K562 (cell line): ENCODE results near the gene VCAN. TPM values are rescaled to one million over a fixed set of nuclear protein-coding genes. Genes with fewer than 3 reads are reported as not detected.

ENCODE experiments used
- ATAC-seq: fragments of 200-7000 bp; cut with Tn5 transposase; 3 replicates; pipeline ENCODE4 v1.9.1; 2020; ENCODE audit warnings: moderate library complexity
- BruUV-seq: library from RNA; stranded (reverse); fragments of 400-500 nt; replicated peaks from 2 replicates; lab custom pipeline; 2021; lab: Mats Ljungman, UMichigan
- CTCF ChIA-PET: fragments of 300-600 bp; formaldehyde crosslinking; extraction: SDS; loops from one replicate; lab custom pipeline; 2021; ENCODE audit warnings: low intra/inter-chr PET ratio; lab: Yijun Ruan, JAX
- POLR2A ChIA-PET: fragments of 300-600, 350-650 bp; sonication (Branson Sonifier 250); formaldehyde crosslinking; extraction: SDS; loops from one replicate; lab custom pipeline; 2021; ENCODE audit warnings: antibody characterized with exemption, inconsistent platforms; lab: Yijun Ruan, JAX
- DNase-seq, 4 experiments: peaks; one replicate each; pipeline versions ENCODE4 v3.0.0 to v3.0.0-alpha.2; 2011 to 2018; ENCODE audit warnings: low spot score in 3 of 4, mixed read lengths in 3 of 4; ENCODE audit errors: extremely low read depth in 1 of 4
- FAIRE-seq: peaks from 2 replicates; lab custom pipeline; 2011; peaks lifted over from hg19 to GRCh38; lab: Jason Lieb, UNC
- H2AFZ ChIP-seq: 2 replicates; pipeline ENCODE4 v1.6.0; 2011; ENCODE audit warnings: low read depth, low read length, control low read depth, inconsistent platforms
- H3K27ac ChIP-seq: fragments of 200-600 bp; 3 replicates; pipeline ENCODE4 v1.8.0; 2011; ENCODE audit warnings: low read depth, mild to moderate bottlenecking, control low read depth, inconsistent platforms, low read length, moderate library complexity, mixed read lengths; ENCODE audit errors: extremely low read depth
- H3K27me3 ChIP-seq, 2 experiments: fragments of 300-600 bp in 1 of 2; 2 replicates in 1 of 2; 3 replicates in 1 of 2; pipeline versions ENCODE4 v1.6.0 to v1.8.0; 2011; ENCODE audit warnings: inconsistent platforms in 2 of 2, low read length in 2 of 2, mild to moderate bottlenecking in 1 of 2, mixed read lengths in 1 of 2, moderate library complexity in 1 of 2; ENCODE audit not compliant: control insufficient read depth in 2 of 2, insufficient read depth in 2 of 2
- H3K36me3 ChIP-seq: fragments of 300-600 bp; 3 replicates; pipeline ENCODE4 v1.8.0; 2011; ENCODE audit warnings: mild to moderate bottlenecking, low read length, inconsistent platforms; ENCODE audit not compliant: control insufficient read depth, insufficient read depth
- H3K4me1 ChIP-seq, 2 experiments: fragments of 200-600 bp in 1 of 2; replicated peaks in 1 of 2; 2 replicates in 1 of 2; 3 replicates in 1 of 2; pipeline versions ENCODE4 v1.5.1 to v1.8.0; 2011; ENCODE audit warnings: inconsistent platforms in 2 of 2, low read length in 2 of 2, mild to moderate bottlenecking in 1 of 2, mixed read lengths in 1 of 2, moderate library complexity in 1 of 2; ENCODE audit not compliant: control insufficient read depth in 2 of 2, insufficient read depth in 2 of 2
- H3K4me2 ChIP-seq: 2 replicates; pipeline ENCODE4 v1.6.1; 2011; ENCODE audit warnings: low read length, control low read depth, inconsistent platforms, mixed read lengths; ENCODE audit not compliant: insufficient read depth
- H3K4me3 ChIP-seq: fragments of 200-600 bp; sonication (generic), shearing (Covaris generic); 2 replicates; pipeline ENCODE4 v1.5.1; 2016; ENCODE audit warnings: control low read depth, inconsistent platforms
- H3K79me2 ChIP-seq: fragments of 200-600 bp; 3 replicates; pipeline ENCODE4 v1.8.0; 2011; ENCODE audit warnings: low read length, inconsistent platforms; ENCODE audit not compliant: control insufficient read depth, insufficient read depth
- H3K9ac ChIP-seq, 2 experiments: 2 replicates each; pipeline versions ENCODE4 v1.6.0 to v1.6.1; 2011; ENCODE audit warnings: low read depth in 2 of 2, low read length in 2 of 2, control low read depth in 1 of 2, inconsistent platforms in 1 of 2, mild to moderate bottlenecking in 1 of 2, mixed read lengths in 1 of 2; ENCODE audit not compliant: insufficient read depth in 1 of 2
- H3K9me1 ChIP-seq: one replicate; pipeline ENCODE4 v1.6.0; 2011; ENCODE audit warnings: inconsistent platforms, mild to moderate bottlenecking, low read length, moderate library complexity; ENCODE audit not compliant: control insufficient read depth, insufficient read depth
- H3K9me3 ChIP-seq: replicated peaks from 2 replicates; pipeline ENCODE4 v1.5.1; 2011; ENCODE audit warnings: low read depth, low read length, inconsistent platforms; ENCODE audit not compliant: control insufficient read depth, insufficient read depth
- H4K20me1 ChIP-seq: replicated peaks from 2 replicates; pipeline ENCODE4 v1.6.1; 2011; ENCODE audit warnings: low read length, inconsistent platforms, mixed read lengths; ENCODE audit not compliant: control insufficient read depth, insufficient read depth
- CBFB ChIP-seq: sonication (generic); formaldehyde crosslinking; IDR thresholded peaks from 2 replicates; pipeline ENCODE4 v1.4.0; 2020; ENCODE audit warnings: mild to moderate bottlenecking, missing genetic modification reagents
- CCNT2 ChIP-seq: IDR thresholded peaks from 2 replicates; pipeline ENCODE4 v1.6.1; 2011; ENCODE audit warnings: borderline replicate concordance, low read depth, mild to moderate bottlenecking, moderate library complexity, mixed read lengths, low read length; ENCODE audit not compliant: insufficient read length; ENCODE audit errors: extremely low read depth
- HIVEP1 ChIP-seq: fragments of 250-450 bp; sonication (Bioruptor Pico); IDR thresholded peaks from 2 replicates; pipeline ENCODE4 v1.4.0; 2020; ENCODE audit warnings: mild to moderate bottlenecking
- ILK ChIP-seq: fragments of 450-650 bp; IDR thresholded peaks from 2 replicates; pipeline ENCODE4 v1.6.1; 2016; ENCODE audit warnings: missing genetic modification characterization, low read depth, mild to moderate bottlenecking, missing compliant biosample characterization, moderate library complexity, borderline replicate concordance
- KLF13 ChIP-seq: fragments of 450-650 bp; IDR thresholded peaks from 2 replicates; pipeline ENCODE4 v1.6.1; 2016; ENCODE audit warnings: missing genetic modification characterization, low read depth, mild to moderate bottlenecking, missing compliant biosample characterization, moderate library complexity, borderline replicate concordance
- MAX ChIP-seq: sonication (generic); formaldehyde crosslinking; IDR thresholded peaks from 2 replicates; pipeline ENCODE4 v1.9.0; 2022; ENCODE audit warnings: mild to moderate bottlenecking, missing genetic modification reagents
- MCM7 ChIP-seq, 2 experiments: fragments of 450-650 bp; IDR thresholded peaks; 2 replicates each; pipeline ENCODE4 v1.6.1; 2016 to 2018
- POLR3A ChIP-seq: IDR thresholded peaks from 2 replicates; pipeline ENCODE4 v1.6.1; 2011; ENCODE audit warnings: borderline replicate concordance, mild to moderate bottlenecking, moderate library complexity; ENCODE audit not compliant: insufficient read length, insufficient read depth; ENCODE audit errors: extremely low read depth
- SMARCA4 ChIP-seq: fragments of 450-650 bp; IDR thresholded peaks from 2 replicates; pipeline ENCODE4 v1.6.1; 2016
- ZC3H11A ChIP-seq: IDR thresholded peaks from 2 replicates; pipeline ENCODE4 v1.6.1; 2012; ENCODE audit warnings: low read depth, low read length, improper control_type of control experiment
- ZNF347 ChIP-seq: fragments of 450-650 bp; formaldehyde crosslinking; IDR thresholded peaks from 2 replicates; pipeline ENCODE4 v1.4.0; 2020; ENCODE audit warnings: low read depth, mild to moderate bottlenecking, moderate library complexity
- ZNF398 ChIP-seq: fragments of 250-450 bp; sonication (Bioruptor Pico); IDR thresholded peaks from 2 replicates; pipeline ENCODE4 v1.8.0; 2021; ENCODE audit warnings: moderate library complexity, mild to moderate bottlenecking, inconsistent platforms
- WGBS: fragments of 100-300 bp; shearing (Covaris generic); methylation state at CpG from one replicate; pipeline ENCODE4 v1.1.6; 2016; ENCODE audit warnings: low coverage, mixed read lengths; ENCODE audit not compliant: insufficient coverage; ENCODE audit errors: missing lambda C conversion rate; 5-methylcytosine and 5-hydroxymethylcytosine counted together
- in situ Hi-C: fragments of 300-500 bp; cut with MboI; formaldehyde crosslinking; loops from 4 replicates; pipeline ENCODE4 v1.15.0; 2018; ENCODE audit warnings: inconsistent platforms, mixed read lengths
- intact Hi-C: fragments of 100-400 bp; cut with micrococcal nuclease; formaldehyde crosslinking; loops from 2 replicates; pipeline ENCODE4 v1.14.2; 2022
- polyA plus RNA-seq, 8 experiments: library from polyadenylated mRNA; depleted of rRNA in 4 of 8; stranded (reverse) in 5 of 8; unstranded in 3 of 8; fragments of >200 nt; fragmentation: Nextera tagmentation in 2 of 8; fragmentation: Illumina TruSeq in 1 of 8; extraction: Ambion mirVana in 2 of 8; extraction: Trizol in 1 of 8; gene quantifications; 2 replicates each; pipeline versions ENCODE4 v1.2.1 to v1.2.3, GENCODE V29; 2011 to 2014; ENCODE audit warnings: inconsistent platforms in 1 of 8, missing spikeins in 1 of 8
- total RNA-seq, 7 experiments: library from RNA; depleted of rRNA in 6 of 7; stranded (reverse); fragments of >200 nt in 6 of 7; fragmentation: Illumina TruSeq in 2 of 7; extraction: Trizol in 2 of 7; gene quantifications; 2 replicates each; pipeline versions ENCODE4 v1.2.1 to v1.2.3, GENCODE V29; 2011 to 2021; ENCODE audit warnings: low replicate concordance in 1 of 7

VCAN gene
- total and polyA plus RNA-seq, 9 of the 15 experiments (the other 6 are each of a cell fraction or from before 2014, with no cell fraction given): 0.01 to 0.33 (median 0.05) TPM

GRCh38 chr5:83484294-83484693 lies 12.8 kb downstream of the VCAN start:
- Histone ChIP-seq H3K79me2 (no peaks in the 10 kb centered on the region), H3K27ac (no peak overlapping the region), H4K20me1 (no peaks in the 10 kb centered on the region), H3K4me3 (no peak overlapping the region), H3K9me3 (no peaks in the 10 kb centered on the region), H3K9me1 (no peaks in the 10 kb centered on the region), H3K4me2 (no peak overlapping the region), H2AFZ (no peak overlapping the region), H3K4me1 (no peaks in the 10 kb centered on the region), H3K36me3 (no peaks in the 10 kb centered on the region), H3K27me3 (no peaks in the 10 kb centered on the region), H3K9ac (no peak overlapping the region)
- CTCF ChIA-PET: no interaction called here
- TF ChIP-seq KLF13 (tag) (no peak), ZNF347 (CRISPR knock-in tag) (no peak), HIVEP1 (CRISPR knock-in tag) (no peak), ZNF398 (CRISPR knock-in tag) (no peak), POLR3A (no peak), CCNT2 (no peak), MAX (CRISPR knock-in tag) (no peak), SMARCA4 (no peak), MCM7 (IDR thresholded peaks at IDR 0.05) (no peak), CBFB (CRISPR knock-in tag) (no peak), ILK (tag) (no peak), ZC3H11A (no peak)
- BruUV-seq: no TSS peak
- no peak for DNase-seq
- POLR2A ChIA-PET: no interaction called here
- FAIRE-seq: no peak
- intact Hi-C loops: no loop called here
- no peak for ATAC-seq
- 0% methylated on average over 2 of the region's 2 CpGs for WGBS
- in situ Hi-C loops: no loop called here
